GM19238 (cell line): ENCODE data around the gene GRK3.

ENCODE experiments used
- DNase-seq: peaks from one replicate; pipeline ENCODE4 v3.0.0; 2011; ENCODE audit warnings: low spot score; ENCODE audit not compliant: insufficient read length

Gene GRK3

DNA sequence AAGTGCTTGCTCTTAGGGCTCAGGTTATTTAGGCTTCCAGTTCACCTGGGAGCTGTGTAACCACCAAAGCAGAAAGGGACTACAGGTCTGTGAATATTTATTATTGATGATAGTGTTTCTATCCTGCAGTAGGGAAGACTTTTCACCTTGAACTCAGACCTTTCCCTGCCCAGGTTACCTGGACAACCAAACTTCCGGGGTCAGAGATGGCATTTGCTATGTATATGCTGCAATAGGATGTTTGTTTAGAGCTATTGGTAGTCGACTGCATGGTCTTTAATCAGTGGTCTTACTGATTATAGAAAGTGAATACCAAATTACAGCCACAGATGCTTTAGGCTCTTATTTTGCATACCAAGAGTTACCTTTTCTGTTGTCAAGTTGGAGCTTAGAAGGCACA, 94.9 kb downstream of the GRK3 start:
- no peak for DNase-seq

DNA sequence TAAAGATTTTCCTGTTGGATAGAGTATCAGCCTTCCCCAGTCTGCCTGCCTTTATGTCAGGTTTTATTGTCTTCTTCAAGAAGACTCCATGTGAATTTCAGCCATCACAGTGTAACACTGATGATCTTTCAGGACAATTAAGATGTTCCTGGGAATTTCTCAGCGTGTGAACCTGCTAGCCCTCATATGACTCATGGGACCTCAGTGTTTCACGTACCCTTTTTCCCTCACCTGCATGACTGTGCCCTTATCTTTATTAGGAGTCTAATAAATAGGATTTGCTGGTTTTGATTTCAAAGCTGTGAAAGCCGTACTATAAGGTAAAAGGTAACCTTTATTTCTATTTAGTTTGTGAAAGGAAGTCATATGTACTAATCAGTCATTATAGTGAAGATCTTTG, 95.9 kb downstream of the GRK3 start:
- DNase-seq, result no peak

DNA sequence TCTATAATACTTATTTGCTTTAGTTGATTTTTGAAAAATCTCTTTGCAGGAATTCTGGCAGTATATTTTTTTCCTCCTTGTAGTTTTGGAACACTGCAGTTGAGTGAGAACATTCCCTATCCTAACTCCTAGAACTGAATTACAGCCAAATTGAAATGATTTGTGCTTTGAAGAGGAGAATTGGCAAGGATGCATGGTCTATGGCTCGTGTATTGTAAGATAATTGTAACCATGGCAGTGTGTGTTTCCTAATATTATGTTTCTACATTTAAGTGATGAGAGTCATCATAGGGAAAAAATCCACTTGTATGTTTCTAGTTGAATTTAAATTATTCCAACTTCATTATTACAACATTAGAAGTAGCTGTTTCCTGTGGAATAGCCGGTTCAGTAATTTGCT, 96.6 kb downstream of the GRK3 start:
- DNase-seq, result no peak

DNA sequence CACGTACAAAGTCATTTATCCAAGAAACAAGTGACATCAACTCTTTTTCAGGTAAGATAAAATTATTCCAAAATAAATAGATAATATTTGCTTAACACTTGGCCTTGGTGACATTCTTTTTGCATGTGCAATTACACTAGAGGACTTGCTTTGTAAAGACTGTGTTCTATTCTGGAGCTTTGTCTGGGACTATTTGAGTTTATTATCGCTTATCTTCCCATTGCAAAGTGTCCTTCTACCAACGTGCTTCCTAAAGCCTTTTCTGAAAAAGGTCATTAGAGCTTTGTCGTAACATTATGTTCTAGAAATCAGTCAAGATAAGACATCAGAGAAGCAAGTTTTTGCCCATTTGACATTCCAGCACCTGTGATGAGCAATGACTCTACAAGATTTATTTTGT, 99.2 kb downstream of the GRK3 start:
- DNase-seq, result no peak

DNA sequence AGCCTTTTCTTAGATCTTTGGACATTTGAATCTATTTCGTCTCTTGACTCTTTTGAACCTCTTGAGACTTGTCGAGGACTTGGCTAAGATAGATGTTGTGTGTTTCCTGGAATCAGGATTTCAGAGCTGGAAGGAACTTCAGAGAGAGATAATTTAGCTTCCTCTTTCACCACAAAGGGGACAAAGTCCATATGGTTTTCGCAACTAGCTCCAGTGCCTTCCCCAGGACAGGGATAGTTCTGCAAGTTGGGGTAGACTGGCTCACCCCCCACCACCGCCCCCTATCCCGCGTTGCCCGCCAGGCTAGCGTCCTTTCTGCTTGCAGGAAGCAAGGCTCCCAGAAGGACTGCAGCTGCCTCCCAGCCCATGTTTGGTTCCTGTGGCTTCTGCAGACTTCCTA, 101.8 kb downstream of the GRK3 start:
- no peak for DNase-seq

DNA sequence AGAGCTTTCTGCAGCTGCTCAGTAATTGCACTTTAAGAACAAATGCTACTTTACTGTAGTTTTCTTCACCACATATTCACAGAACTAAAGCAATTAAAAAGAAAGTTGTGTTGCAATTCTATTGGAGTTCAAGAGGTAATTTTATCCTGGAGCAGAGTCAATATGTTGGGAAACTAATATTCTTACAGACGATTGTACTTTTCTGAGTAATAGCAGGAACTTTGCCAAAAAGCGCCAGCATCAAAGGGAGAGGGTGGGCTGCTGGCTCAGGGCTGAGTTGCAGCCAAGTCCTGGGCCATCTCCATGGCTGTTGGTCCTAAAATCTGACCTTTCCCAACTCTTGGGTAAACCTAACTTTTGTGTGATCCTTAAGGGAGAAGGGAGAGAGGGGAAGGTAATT, 104.0 kb downstream of the GRK3 start:
- DNase-seq, result no peak

DNA sequence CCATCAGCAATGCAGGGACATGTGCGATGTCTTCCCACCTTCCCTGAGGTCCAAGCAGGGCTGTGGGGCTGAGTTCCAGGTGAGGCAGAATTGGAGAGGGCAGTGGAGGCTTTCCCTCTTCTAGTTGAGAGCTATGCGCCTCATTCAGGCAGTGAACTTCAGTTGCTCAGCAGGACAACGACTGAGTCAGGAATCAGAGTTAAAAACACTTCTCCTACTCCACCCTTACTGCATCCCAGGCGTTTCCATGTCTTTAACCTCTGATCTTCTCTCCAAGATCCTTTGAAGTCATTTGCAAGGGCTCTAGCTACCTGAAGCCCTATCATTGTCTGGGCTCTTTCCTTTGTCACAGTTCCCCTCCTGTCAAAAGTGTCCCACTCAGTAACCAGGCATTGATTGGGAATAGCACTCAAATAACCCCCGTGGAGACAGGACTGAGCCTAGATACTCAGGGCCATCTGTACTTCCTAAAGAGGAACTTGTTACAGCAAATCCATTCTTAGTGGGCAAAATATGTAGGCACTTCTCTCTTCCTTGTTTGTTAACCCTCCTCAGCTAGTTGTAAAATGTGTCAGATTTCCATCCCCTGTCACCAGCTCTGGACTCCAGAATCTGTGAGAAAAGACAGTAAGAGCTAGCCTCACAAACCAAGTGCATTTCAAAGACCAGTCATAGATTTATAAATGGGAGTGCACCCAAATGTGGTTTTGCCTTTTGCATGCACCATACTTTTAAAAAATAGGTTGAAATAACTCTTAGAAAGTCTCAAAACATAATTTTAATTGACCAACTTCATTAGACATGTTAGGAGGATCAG, 105.0 kb downstream of the GRK3 start:
- DNase-seq, result no peak

DNA sequence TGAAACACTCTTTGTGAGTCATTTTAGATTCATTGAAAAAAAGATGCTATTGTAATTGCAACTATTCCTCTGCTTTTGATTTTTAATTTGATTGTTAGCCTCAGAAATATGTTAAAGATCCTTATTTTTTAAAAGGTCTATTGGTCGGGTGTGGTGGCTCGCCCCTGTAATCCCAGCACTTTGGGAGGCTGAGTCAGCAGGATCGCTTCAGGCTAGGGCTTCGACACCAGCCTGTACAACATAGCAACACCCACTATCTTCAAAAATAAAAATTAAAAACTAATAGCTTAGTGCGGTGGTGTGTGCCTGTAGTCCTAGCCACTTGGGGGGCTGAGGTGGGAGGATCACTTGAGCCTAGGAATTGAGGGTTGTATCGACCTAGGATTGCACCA, 105.6 kb downstream of the GRK3 start:
- DNase-seq, result no peak

DNA sequence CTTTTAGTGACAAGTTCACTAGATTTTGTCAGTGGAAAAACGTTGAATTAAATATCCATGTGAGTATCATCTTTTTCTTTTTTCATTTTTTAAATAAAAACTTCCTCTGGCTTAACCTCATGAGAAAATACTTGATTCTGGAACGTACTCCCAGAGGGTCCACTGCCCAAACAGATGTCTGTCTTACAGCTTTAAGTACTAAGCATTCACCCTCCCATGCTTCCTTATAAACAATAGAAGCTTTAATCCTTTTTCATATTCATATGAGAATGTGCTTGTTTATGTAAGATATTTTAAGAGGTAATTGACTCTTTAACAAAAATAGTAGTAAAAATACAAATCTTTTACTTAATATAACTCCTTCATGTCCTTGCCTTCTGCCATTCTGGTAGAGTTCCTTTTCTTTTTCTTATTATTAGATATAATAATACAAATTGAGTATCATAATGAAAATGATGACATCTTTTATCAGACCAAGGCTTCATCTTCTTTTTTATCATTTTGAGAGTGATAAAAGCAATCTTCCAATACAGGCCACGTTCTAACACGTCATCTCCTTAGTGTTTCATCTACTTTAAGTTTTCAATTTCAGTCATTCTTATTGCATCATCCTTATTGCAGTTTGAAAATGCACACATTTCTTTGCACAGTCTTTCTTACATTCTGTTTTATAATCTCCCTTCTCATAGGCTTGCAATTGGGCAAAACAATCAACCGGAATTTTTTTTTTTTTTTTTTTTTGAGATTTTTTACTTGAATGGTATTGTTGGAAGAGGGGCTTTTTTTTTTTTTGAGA, 108.0 kb downstream of the GRK3 start:
- DNase-seq, result no peak

DNA sequence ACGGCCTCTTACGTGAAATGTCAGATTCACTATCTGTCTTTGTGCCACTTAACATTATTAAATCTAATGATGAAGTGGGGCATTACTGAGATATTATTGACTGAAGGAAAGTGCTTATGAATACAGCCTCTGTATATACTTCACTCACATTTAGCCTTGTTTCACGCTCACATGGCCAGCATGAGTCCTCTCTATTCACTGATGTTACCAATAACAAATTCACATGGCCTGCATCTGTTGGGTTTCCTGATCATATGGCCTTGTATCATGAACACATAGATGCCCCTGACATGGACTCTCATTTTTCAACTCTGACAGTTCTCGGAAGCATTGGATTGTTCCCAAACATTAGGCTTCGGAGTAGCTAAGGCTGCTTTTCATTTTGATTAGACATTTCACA, 109.2 kb downstream of the GRK3 start:
- DNase-seq, result no peak

DNA sequence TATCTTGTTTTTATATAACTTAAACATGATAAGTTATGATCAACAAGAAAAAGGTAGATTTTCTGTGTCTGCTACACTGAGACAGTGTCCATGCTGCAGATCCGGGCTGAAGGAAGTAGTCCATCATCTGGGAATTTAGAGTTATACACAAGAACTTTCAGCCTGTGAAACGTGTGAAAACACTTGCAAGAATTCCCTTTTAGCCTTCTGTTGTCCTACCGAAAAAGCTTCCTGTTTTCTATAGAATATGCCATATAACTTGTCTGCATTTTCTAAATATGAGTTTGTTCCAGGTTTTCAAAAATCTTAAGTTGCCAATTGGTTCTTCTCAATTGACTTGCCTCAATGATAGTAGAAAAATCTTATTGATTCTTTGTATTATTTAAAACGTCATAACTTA, 113.2 kb downstream of the GRK3 start:
- no peak for DNase-seq

DNA sequence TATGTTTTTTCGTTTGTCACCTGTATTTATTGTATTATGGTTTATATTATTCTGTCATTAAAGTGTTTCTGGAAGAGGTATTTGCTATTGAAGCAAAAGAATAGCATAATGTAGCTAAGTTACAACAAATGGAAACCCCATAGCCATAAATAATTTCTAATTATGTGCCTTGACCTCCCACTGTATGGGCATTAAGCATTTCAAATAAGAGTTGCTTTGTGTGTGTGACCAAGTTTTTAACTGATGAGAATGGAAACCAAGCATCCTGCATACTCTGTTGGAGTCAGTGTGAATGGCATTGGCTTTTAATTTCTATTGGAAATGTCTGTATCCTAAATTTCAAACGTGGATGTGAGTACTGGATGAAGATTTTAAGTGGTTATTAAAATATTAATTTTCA, 115.6 kb downstream of the GRK3 start:
- no peak for DNase-seq

DNA sequence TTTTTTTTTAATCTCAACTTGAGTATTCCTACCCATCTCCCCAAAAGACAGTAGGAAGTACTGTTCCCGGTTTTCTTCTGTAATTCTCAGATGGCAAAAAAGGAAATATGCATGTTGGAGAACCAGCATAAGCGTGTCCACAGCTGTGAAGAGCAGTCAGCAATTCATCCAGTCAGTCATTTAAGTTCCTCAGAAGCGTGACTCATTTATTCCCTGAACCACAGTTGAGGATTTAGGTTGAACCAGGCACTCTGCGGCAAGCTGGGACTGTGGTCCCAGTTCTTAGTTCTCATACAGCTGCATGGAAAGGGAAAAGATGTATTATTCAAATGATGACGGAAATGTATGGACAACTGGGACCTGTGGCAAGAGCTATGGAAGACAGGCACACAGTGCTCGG, 116.5 kb downstream of the GRK3 start:
- no peak for DNase-seq

DNA sequence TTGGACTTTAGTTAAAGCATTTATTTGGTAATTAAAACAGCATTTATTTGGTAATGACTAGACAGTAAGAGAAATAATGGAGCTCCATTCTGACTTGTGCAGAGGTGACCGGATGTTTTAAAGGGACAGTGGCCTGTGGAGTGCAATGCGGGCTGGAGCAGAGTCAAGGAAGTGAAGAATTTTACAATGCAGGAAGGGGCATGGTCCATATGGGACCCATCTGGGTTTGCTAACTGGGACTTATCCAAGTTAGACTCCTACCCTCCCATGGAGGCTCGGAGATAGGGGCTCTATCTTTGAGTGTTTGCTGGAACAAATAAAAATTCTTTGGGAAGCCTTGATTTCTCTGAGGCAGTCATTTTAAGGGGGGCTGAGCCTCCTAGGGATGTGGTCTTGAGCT, 117.6 kb downstream of the GRK3 start:
- DNase-seq, result no peak

DNA sequence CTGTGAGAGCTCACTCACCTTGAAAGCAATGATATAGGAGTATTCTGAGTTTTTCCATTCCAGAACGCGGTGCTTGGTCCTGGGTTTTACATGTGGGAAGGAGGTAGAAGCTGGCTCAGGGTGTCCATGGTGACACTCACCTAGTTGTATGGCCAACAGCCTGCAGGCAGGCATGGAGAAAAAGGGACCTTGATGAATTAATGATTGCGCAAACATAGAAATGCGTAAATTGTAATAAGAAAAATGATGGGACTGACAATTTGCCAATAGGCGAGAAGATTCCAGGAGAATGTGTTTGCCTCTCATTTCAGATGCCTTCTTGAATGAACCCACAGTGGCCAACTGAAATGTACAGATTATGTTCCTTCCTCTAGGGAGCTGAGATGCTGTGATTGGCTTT, 124.2 kb downstream of the GRK3 start:
- DNase-seq, result no peak

DNA sequence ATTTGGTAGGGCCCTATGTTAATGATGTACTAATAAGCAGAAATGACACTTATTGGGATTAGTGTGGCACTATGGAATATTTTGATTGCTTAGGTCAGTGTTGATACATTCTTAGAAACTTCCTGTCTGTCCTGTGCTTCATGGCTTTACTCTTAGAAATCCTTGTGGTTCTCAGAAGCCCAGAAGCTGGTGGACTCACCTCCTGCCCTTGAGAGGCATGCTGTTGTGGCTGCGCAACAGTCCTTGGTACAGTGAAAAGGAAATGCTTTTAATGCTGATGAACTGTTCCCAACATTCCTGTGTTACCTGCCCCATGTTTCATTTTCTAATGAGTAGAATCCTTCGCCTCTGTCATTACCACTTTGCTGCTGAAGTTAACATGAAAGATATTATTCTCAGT, 125.2 kb downstream of the GRK3 start:
- no peak for DNase-seq

DNA sequence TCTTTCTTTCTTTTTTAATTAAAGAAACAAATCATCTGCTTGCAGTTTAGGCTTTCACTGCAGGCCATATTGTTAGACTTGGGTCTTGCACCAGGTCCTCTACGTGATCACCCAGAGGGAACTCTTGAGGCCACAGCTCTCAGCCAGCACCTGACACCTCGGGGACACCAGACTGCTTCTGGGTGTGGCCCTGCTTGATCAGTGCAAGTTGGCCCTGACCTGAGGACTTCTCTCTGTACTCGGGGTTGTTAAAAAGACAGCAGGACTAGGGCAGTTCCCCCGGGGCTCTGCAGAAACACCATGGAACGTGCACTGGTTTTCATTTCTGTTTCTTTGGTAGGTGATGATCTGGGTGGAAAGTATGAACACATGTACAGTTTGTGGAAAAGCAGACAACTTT, 126.3 kb downstream of the GRK3 start:
- no peak for DNase-seq

DNA sequence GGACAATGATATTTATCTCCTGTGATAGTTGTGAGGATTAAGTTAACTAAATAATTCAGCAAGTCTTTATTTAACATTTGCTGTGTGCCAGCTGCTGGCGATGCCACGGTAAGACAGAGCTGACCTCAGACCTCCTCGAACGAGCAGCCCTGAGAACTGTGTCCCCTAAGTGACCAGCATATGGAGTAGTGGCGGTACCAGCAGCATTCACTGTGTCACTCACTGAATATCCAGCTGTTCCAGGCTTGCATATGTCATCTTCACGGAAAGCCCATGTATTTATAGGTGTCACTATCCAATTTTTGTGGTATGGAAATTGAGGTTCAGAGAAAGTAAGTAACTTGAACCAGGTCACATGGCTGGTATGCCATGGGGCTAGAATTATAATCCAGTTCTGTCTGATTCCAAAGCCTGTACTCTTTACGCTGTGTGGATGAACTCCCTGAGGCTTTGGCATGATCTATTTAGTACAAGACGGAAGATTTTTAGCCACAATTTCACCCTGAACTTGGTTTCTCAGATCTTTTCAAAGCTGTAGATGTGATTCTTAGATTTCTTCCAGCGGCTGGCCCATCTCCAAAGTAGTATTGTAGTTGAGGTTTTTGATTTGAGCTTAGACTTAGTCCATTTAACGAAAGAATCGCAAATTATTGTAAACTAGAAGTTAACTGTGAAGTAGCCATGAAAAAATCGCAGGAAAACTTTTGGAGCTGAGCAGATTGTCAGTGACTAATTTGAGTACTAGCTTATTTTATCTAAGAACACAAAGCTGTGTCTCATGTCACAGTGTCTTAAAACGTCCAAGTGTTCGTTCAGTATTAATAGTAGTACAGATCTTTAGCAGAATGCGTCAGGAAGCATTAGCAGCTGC, 128.2 kb downstream of the GRK3 start:
- DNase-seq, result no peak

DNA sequence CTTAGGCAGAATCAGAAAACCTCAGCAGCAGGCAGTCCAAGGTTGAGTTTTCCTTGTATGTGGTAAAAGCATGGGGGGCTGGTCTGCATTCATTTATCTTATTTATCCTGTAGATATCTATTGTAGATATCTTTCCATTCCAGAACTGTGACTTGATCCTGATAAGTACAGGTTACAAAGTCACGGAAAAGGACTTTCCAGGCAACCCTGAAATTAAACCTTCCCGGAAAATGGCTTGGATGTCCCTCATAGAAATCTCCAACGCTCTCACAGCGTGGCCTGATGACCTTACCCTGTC, 128.7 kb downstream of the GRK3 start:
- no peak for DNase-seq

DNA sequence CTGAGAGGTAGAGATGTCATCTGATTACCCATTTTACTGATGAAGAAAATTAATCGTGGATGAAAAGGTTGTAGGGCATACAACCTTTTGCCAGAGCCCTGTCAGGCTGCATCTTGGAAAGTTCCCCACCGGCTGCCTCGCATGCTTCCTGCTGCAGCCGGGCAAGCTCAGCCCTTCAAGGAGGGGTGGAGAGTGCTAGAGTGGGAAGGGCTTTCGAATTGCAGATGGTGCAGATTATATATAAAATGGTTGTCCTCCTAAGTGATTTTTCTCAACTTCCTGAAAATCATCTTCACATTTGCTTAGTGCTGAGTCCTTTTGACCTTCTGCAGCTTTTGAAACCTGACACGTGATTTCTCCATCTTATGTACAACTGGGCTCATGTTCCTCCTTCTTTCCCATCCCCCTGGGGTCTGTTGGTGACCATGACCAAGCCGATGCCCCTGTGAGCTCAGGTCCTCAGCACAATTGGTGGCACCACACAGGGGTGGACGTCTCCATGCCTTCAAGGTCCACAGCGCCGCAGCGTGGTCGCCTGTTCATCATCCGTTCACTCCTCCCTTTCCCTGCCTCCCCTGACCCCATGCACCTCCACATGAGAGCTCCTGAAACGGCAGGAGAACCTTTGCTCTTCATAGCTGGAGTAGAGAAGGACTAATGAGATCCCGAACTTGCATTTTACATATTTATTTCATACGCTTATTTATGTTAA, 129.9 kb downstream of the GRK3 start:
- no peak for DNase-seq

DNA sequence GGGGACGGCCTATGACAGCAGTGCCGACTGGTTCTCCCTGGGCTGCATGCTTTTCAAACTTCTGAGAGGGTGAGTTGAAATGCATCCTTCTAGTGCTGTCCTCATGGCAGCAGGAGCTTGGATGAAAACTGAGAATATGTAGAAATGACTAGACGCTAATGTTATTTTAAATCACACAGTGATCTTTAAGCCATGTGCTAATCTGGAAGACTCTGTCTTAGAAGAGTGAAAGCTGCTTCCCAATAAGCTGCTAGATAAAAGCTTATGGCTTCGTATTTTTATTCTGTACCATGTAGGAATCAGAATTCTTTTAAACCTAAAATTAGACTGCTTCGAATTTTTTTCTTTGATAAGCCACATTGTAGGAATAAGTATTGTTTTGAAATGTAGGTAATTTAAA, 130.7 kb downstream of the GRK3 start:
- DNase-seq, result no peak

DNA sequence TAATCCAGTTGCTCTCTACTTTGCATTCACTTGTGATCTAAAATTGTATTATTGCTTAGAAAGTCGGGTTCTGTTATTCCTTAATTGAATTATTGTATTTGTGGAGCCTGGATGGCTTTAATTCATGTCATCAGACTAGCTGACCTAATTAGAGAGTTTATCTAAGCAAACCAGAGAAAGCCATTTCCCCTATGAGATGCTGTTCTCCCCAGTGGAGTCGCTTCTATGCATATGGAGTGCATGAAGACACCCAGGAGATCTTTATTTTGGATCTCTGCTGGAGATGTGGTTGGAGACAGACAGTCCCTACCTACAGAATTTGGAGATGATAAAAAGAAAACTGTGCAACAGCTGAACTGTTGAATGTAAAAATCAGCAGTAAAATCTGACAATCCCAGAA, 132.3 kb downstream of the GRK3 start:
- DNase-seq, result no peak
